PFSK-1 (cell line): ENCODE results near the gene PLA2G4A.

Source experiments
- POLR2AphosphoS5 ChIP-seq: IDR thresholded peaks from 2 replicates; pipeline ENCODE4 v1.6.1; 2012; ENCODE audit warnings: low read depth, mild to moderate bottlenecking, control low read depth, low read length, moderate library complexity
- REST ChIP-seq, 2 experiments: IDR thresholded peaks; 2 replicates each; pipeline versions ENCODE4 v1.6.1 to v1.8.0; 2011 to 2012; ENCODE audit warnings: low read depth in 2 of 2, low read length in 2 of 2, control low read depth in 1 of 2, inconsistent platforms in 1 of 2, mild to moderate bottlenecking in 1 of 2, moderate library complexity in 1 of 2; ENCODE audit not compliant: insufficient read depth in 1 of 2
- TAF1 ChIP-seq: IDR thresholded peaks from 2 replicates; pipeline ENCODE4 v1.6.1; 2012; ENCODE audit warnings: low read length, control low read depth, borderline replicate concordance; ENCODE audit not compliant: insufficient read depth

DNA sequence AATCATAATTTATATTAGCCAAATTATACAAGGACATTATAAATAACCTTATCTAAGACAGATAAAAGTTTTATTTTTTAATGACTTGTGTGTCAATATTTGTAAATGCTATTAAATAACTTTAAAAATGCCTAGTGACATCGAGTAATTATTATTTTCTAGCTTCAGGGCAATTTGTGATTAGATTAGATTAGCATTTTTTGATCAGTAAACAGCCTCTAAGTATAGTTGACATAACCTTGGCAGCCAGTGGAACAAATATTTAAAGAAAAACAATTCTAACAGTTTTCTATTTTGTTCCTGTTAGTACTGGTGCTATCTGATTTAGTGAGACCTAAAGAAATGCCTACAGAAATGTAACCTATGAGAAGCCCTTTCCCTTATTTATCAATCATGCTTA, 169.1 kb downstream of the PLA2G4A start:
- no peak for TF ChIP-seq POLR2AphosphoS5
- TF ChIP-seq TAF1, result no peak
- no peak for TF ChIP-seq REST (IDR thresholded peaks at IDR 0.05; ENCODE audit: insufficient read depth in 1 of 2, low read depth in 2 of 2, low read length in 2 of 2)
